ENCODE measurements around the gene SPP1.

GRCh38 chr4:88002786-88003185 is 27.3 kb downstream of the SPP1 start:
- no peak for TF ChIP-seq CTCF (IDR thresholded peaks at IDR 0.05)
- TF ChIP-seq EP300 (IDR thresholded peaks at IDR 0.05): no peak

Data from gastroesophageal sphincter (tissue), 3 donors.